Stimulated activated CD8-positive, alpha-beta memory T cell treated with anti-CD3 and anti-CD28 coated beads, Interleukin-15, amount 100 ng/mL, for 24 hours (primary cell): ENCODE results near the gene TPR.

Experiments
- DNase-seq: peaks from one replicate; pipeline ENCODE4 v3.0.0-alpha.2; 2020; ENCODE audit warnings: low read depth

Gene TPR

GRCh38 chr1:186289943-186290545, 85.0 kb downstream of the TPR start:
- DNase-seq, result no peak

DNA sequence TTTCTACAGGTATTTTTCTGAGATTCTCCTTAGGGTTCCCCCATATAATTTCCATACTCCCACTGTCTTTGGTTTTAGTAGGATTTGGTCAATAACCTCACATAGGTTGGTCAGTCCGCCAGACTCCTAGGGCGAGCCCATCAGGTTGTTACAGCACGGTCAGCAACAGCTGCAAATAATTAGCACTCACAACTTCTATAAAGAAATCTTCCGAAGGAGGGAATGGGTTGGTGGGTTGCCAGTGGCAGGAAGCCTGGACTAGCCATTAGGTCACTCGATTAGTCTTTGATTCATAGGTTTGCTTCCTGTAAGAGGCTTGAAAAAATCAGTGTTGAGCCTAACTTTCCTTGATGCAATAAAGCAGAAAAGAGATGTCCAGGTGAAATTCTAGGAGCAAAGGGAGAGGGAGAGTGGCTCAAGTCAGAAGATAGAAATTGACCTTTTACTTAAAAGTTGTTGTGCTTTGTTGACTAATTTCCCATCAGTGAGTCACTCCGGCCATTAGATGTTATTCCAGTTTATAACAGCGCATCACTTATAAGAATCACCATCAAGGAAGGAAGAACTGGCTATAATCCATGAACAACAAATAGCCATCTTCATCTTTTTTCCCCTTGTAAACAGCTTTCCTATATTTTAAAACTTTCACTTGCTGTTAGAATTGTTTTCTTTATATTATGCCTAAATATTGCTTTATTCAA, 88.3 kb downstream of the TPR start:
- DNase-seq, result no peak

GRCh38 chr1:186283374-186283773, 91.7 kb downstream of the TPR start:
- DNase-seq, result no peak

DNA sequence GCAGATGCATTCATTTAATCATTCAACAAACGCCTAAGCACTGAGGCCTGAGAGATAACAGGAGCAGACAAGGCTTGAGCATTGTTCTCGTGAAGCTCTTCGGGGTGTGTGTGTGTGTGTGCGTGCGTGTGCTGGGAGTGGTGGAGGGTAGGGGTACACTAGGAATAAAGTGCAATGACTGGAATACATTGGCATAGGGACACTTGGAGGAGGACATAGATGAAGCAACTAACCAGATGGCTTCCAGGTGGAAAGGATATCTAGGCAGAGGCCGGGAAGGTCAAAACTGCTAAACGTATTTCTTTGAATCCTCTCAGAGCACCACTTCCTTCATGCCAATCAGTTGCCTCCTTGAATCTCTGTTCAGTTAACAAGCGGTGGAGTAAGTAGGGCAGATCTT, 92.6 kb downstream of the TPR start:
- DNase-seq, result no peak

DNA sequence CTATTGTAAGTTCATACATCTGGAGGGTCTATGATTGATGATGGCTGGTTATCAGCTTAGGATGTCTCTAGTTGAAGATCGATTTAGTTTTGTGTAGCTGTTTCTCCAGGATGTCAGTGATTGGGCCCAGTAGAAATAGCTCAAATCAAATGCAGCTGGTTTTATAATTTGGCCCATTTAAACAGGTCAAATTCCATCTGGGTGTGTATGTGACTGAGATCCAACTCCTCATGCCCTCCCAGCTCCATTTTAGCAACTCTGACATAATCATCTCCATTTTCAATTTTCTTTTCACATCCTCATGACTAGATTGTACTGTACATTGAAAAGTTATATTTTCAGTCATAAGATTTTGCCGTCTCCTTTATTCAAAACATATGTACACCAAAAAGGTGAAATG, 99.2 kb downstream of the TPR start:
- no peak for DNase-seq

- no peak for DNase-seq
Observed at GRCh38 chr1:186272486-186272885, 102.6 kb downstream of the TPR start.

GRCh38 chr1:186271032-186271431, 104.0 kb downstream of the TPR start:
- DNase-seq, result no peak
